UCSD-AML1 (cell line): Measurements from ENCODE around the gene MYO1B.

Source experiments
- DNase-seq: peaks from one replicate; lab custom pipeline; 2025; ENCODE audit not compliant: unreplicated experiment; lab: John Stamatoyannopoulos, UW

Gene MYO1B

GRCh38 chr2:191245046-191245868 is at the start of gene MYO1B:
Gene MYO1B (plus strand): TSS chr2:191245404. CDS start chr2:191276896, 31,492 bp downstream.
- DNase-seq, result peak; percentile 58

GRCh38 chr2:191197096-191197495 is 48.1 kb upstream of the MYO1B start:
- no peak for DNase-seq

GRCh38 chr2:191198271-191198670 is 46.9 kb upstream of the MYO1B start:
- DNase-seq, result no peak

- no peak for DNase-seq
Observed at GRCh38 chr2:191199929-191200512, 45.2 kb upstream of the MYO1B start.

GRCh38 chr2:191200910-191201309 is 44.3 kb upstream of the MYO1B start:
- no peak for DNase-seq

- no peak for DNase-seq
Observed at GRCh38 chr2:191202209-191202721, 42.9 kb upstream of the MYO1B start.

- DNase-seq, result no peak
Observed at GRCh38 chr2:191202881-191203397, 42.3 kb upstream of the MYO1B start.

GRCh38 chr2:191204433-191204832 is 40.8 kb upstream of the MYO1B start:
- no peak for DNase-seq

- no peak for DNase-seq
Observed at GRCh38 chr2:191206613-191207471, 38.4 kb upstream of the MYO1B start.

GRCh38 chr2:191209340-191209739 is 35.9 kb upstream of the MYO1B start:
- no peak for DNase-seq

- DNase-seq, result no peak
Observed at GRCh38 chr2:191212119-191212518, 33.1 kb upstream of the MYO1B start.

GRCh38 chr2:191213333-191213732 is 31.9 kb upstream of the MYO1B start:
- DNase-seq, result no peak

GRCh38 chr2:191215230-191215629 is 30.0 kb upstream of the MYO1B start:
- DNase-seq, result no peak

- no peak for DNase-seq
Observed at GRCh38 chr2:191215666-191216065, 29.5 kb upstream of the MYO1B start.

- DNase-seq, result no peak
Observed at GRCh38 chr2:191217580-191217979, 27.6 kb upstream of the MYO1B start.

- peak; percentile 12 for DNase-seq
Observed at GRCh38 chr2:191218292-191218898, 26.8 kb upstream of the MYO1B start.

- no peak for DNase-seq
Observed at GRCh38 chr2:191220671-191221070, 24.5 kb upstream of the MYO1B start.

- no peak for DNase-seq
Observed at GRCh38 chr2:191221666-191222065, 23.5 kb upstream of the MYO1B start.

- DNase-seq, result no peak
Observed at GRCh38 chr2:191222507-191222906, 22.7 kb upstream of the MYO1B start.

- no peak for DNase-seq
Observed at GRCh38 chr2:191222952-191223351, 22.3 kb upstream of the MYO1B start.

GRCh38 chr2:191225126-191225525 is 20.1 kb upstream of the MYO1B start:
- no peak for DNase-seq
